Measurements from ENCODE around the gene SLC30A4.
"Not testable (repeated sequence)": the region's sequence is repeated elsewhere in the genome, so short reads cannot be mapped to it uniquely, and the experiment has no call there.

Gene SLC30A4

DNA sequence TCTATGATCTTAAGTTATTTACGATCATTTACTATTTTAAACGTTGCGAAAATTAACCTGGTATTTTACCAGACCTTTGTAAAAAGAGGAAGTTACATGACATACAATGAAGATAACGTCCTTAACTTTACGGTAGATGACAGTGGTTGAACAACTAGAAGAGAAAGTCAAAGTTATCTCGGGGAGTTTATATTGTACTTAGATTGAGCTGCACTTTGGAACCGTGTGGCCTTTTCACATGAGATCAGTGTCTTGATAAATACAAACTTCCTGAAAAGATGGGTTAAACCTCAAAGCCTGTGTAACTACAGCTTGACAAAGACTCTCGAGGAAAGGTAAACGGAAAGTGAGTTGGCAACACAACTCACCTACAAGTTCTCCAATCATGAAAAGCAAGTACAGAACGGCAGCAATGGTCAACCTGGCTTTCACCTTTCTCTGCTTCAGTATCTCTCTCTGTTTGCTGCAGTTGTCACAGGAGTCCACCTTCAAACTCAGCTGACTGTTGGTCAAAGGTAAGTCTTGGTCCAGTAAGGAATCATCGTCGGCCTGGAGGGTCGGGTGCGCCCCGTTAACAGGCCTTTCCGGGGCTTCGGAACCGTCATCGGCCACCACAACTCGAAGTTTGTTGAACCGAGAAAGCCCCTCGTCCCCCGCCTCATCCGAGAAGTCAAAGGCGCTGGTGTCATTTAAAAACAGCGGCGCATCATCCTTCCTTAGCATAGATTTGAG, 793 bp downstream of the SLC30A4 start:
- peak overlapping the region; percentile 83 for H3K27ac ChIP-seq
- TF ChIP-seq, protein P1, sequence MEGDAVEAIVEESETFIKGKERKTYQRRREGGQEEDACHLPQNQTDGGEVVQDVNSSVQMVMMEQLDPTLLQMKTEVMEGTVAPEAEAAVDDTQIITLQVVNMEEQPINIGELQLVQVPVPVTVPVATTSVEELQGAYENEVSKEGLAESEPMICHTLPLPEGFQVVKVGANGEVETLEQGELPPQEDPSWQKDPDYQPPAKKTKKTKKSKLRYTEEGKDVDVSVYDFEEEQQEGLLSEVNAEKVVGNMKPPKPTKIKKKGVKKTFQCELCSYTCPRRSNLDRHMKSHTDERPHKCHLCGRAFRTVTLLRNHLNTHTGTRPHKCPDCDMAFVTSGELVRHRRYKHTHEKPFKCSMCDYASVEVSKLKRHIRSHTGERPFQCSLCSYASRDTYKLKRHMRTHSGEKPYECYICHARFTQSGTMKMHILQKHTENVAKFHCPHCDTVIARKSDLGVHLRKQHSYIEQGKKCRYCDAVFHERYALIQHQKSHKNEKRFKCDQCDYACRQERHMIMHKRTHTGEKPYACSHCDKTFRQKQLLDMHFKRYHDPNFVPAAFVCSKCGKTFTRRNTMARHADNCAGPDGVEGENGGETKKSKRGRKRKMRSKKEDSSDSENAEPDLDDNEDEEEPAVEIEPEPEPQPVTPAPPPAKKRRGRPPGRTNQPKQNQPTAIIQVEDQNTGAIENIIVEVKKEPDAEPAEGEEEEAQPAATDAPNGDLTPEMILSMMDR (conservative IDR thresholded peaks at IDR 0.05; ENCODE audit: low read depth) = no peak
- POLR2A ChIA-PET (ENCODE audit: low non-redundant PET) = no interaction called here
- CTCF ChIA-PET = interaction anchor here (0.6 kb wide), 2 partner anchors 10 to 121 kb away, joined by 3 to 4 read pairs; no protein-coding TSS in a partner anchor
- peak; percentile 17 for DNase-seq (ENCODE audit: low spot score)

DNA sequence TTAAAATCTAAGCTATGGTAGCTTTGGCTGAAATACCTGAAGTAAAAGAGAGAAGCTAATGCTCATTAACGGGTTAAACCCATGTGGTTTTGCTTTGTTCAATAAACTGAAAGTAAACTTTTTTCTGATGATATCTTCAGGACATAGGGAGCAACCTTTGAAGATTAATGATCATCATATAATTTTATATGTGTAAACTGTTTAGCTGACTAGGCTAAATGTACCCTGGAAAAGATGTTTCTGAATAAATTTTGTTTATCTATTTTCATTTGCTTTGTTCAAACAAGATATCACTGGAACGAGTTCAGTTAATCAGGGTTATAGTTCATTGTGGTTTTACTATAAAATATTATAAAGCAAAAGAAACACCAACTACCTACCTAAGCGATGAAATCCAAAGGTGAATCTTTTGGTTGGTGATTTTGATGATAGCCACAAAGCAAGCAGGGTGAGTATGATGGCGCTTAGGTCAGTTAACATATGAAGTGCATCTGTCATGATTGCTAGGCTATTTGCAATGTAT, 11.7 kb downstream of the SLC30A4 start:
- ChIA-PET CTCF (interaction anchor here (0.6 kb wide), 2 partner anchors 343 to 1318 kb away, joined by 3 to 5 read pairs; no protein-coding TSS in a partner anchor), POLR2A (ENCODE audit: low non-redundant PET) (no interaction called here)
- TF ChIP-seq, protein P1 (conservative IDR thresholded peaks at IDR 0.05; ENCODE audit: low read depth) = no peak
- no peak for DNase-seq (ENCODE audit: low spot score)
- H3K27ac ChIP-seq = no peak overlapping the region

DNA sequence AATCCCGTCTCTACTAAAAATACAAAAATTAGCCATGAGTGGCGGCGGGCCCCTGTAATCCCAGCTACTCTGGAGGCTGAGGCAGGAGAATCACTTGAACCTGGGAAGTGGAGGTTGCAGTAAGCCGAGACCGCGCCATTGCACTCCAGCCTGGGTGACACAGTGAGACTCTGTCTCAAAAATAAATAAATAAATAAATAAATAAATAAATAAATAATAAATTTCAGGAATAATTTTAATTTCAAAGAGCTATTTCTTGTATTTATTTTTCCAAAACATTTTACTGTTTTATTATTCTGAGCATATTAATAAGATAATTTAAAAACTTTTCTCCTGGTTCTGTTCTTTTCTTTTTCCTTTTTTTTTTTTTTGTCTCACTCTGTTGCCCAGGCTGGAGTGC, 15.4 kb downstream of the SLC30A4 start:
- DNase-seq (ENCODE audit: low spot score); H3K27ac ChIP-seq; POLR2A ChIA-PET (ENCODE audit: low non-redundant PET); CTCF ChIA-PET: not testable (repeated sequence)

DNA sequence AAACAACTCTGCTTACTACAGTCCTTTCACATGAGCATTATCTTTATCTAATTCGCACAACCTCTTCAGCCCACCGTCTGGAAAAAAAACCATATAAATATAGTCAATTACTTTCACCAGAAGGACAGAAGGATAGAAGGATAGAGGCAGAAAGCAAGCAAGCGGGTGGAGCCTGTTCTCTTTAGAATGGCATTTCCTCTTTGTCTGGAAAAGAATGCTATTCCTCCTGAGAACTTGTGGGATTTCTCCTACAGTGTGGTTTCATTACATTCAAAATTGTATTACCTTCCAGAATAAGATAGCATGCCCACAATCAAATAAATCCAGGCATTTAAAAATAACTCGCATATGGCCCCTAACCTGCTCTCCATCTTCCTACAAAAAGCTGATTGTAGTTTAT, 23.1 kb downstream of the SLC30A4 start:
- TF ChIP-seq, protein P1 (conservative IDR thresholded peaks at IDR 0.05; ENCODE audit: low read depth) = no peak
- no peak overlapping the region for H3K27ac ChIP-seq
- no peak for DNase-seq (ENCODE audit: low spot score)
- ChIA-PET CTCF (no interaction called here), POLR2A (ENCODE audit: low non-redundant PET) (no interaction called here)

DNA sequence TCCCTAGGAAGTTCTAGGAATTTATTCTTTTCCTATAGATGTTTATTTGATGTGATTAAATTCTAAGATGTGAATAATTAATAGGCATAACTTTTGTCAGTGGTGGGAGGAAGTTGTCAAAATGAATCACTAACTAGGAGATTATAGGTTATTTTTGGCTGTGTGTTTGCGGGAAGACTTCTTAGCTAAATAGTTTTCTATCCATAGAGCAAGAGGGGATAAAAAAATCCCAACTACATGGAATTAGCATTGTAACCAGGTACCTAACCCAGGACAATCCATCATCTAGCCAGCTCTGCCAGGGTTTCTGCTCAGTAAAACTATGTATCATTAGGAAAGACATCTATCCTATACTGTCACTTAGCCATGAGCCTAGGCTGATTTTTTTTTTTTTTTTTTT, 23.9 kb downstream of the SLC30A4 start:
- no peak for DNase-seq (ENCODE audit: low spot score)
- H3K27ac ChIP-seq = no peak overlapping the region
- ChIA-PET CTCF (interaction anchor here (0.6 kb wide), 1 partner anchor 9 kb away, joined by 4 read pairs; no protein-coding TSS in a partner anchor), POLR2A (ENCODE audit: low non-redundant PET) (no interaction called here)
- TF ChIP-seq, protein P1 (conservative IDR thresholded peaks at IDR 0.05; ENCODE audit: low read depth) = no peak

DNA sequence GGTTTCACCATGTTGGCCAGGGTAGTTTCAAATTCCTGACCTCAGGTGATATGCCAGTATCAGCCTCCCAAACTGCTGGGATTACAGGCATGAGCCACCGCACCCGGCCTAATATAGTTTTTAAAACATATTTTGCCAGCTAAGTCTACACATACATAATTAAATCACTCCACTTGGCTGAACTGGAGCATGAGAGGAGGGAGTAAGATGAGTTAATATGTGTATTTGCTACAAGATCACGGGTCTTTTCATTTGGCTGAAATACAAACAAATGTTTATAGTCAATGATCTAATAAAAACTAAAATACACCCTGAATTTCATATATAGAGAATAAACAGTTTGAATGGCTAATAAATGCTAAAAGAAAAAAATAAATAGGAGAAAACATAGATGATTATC, 25.3 kb downstream of the SLC30A4 start:
- TF ChIP-seq, protein P1 (conservative IDR thresholded peaks at IDR 0.05; ENCODE audit: low read depth) = no peak
- ChIA-PET POLR2A (ENCODE audit: low non-redundant PET) (interaction anchor here (0.8 kb wide), 1 partner anchor 90 kb away, joined by 4 read pairs; the partner anchor contains the start of gene BLOC1S6), CTCF (interaction anchor here (0.5 kb wide), 1 partner anchor 61 kb away, joined by 4 read pairs; no protein-coding TSS in a partner anchor)
- no peak for DNase-seq (ENCODE audit: low spot score)
- no peak overlapping the region for H3K27ac ChIP-seq

DNA sequence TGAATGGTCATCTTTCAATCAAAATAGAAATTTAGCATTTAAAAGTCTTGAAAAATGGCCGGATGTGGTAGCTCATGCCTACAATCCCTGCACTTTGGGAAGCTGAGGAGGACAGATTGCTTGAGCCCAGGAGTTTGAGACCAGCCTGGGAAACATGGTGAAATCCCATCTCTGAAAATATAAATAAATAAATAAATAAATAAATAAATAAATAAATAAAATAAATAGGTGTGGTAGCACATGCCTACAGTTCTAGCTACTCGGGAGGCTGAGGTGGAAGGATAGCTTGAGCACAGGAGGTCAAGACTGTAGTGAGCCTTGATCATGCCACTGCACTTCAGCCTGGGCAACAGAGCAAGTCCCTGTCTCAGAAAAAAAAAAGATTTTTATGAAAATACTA, 25.9 kb downstream of the SLC30A4 start:
- ChIA-PET CTCF (interaction anchor here (0.5 kb wide), 1 partner anchor 62 kb away, joined by 4 read pairs; no protein-coding TSS in a partner anchor), POLR2A (ENCODE audit: low non-redundant PET) (interaction anchor here (0.8 kb wide), 1 partner anchor 91 kb away, joined by 4 read pairs; the partner anchor contains the start of gene BLOC1S6)
- no peak for DNase-seq (ENCODE audit: low spot score)
- H3K27ac ChIP-seq = no peak overlapping the region
- TF ChIP-seq, protein P1 (conservative IDR thresholded peaks at IDR 0.05; ENCODE audit: low read depth) = no peak
